ENCODE measurements around the gene TMPRSS4.

DNA sequence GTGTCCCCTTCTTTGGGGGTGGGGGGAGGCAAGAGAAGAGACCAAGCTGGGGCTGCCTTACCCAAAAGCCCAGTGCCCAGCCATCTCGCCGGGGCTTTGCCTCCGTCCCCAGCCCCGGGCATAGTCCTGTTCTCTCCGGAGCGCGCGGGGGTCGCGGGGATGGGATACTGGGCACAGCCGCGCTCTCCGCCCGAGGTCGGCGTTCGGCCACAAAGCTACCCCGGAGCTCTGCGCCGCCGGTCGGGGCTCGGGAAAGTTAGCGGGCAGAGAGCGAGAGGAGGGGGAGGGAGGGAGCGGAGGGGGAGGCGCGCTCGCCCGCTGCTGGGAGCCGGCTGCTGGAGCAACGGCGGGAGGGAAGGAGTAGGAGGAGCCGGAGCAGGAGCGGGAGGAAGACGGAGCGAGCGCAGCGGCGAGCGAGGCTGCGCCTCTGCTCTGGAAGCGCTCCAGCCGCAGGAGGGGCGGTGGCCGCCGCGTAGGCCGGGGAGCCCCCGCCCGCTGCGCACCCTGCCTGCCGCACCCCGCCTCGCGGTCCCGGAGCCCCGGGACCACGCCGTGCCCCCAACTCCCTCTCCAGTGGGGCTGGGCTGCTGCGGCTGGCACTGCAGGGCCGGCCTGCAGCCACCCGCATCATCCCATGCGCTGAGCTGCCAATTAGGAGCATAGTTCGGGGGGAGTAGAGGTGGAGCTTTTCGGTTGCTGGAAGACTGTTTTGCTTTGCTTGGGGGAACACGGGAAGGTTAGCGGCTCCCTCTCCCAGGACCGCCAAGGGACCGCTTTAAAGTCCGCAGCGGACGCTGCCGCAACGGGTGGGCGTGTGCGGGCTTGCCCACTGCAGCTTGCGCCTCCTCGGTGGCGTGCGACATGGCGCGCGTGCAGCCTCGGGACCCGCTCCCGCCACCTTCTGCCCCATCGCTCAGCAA lies 75.9 kb downstream of the TMPRSS4 start, which contains the start of gene SCN4B:
- TF ChIP-seq, protein P1, sequence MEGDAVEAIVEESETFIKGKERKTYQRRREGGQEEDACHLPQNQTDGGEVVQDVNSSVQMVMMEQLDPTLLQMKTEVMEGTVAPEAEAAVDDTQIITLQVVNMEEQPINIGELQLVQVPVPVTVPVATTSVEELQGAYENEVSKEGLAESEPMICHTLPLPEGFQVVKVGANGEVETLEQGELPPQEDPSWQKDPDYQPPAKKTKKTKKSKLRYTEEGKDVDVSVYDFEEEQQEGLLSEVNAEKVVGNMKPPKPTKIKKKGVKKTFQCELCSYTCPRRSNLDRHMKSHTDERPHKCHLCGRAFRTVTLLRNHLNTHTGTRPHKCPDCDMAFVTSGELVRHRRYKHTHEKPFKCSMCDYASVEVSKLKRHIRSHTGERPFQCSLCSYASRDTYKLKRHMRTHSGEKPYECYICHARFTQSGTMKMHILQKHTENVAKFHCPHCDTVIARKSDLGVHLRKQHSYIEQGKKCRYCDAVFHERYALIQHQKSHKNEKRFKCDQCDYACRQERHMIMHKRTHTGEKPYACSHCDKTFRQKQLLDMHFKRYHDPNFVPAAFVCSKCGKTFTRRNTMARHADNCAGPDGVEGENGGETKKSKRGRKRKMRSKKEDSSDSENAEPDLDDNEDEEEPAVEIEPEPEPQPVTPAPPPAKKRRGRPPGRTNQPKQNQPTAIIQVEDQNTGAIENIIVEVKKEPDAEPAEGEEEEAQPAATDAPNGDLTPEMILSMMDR (conservative IDR thresholded peaks at IDR 0.05; ENCODE audit: low read depth in 2 of 2), result no peak
- TF ChIP-seq EZH2 (IDR thresholded peaks at IDR 0.05; ENCODE audit: low read depth, unreplicated experiment), result peak; percentile 58
- TF ChIP-seq POLR2AphosphoS5 (IDR thresholded peaks at IDR 0.05; ENCODE audit: low read depth), result 0 out of 2 replicates have a peak, but pooled peaks have one; percentile 26
- TF ChIP-seq NANOG (IDR thresholded peaks at IDR 0.05; ENCODE audit: borderline replicate concordance), result no peak
